ENCODE measurements around the gene NDP. TPM values are rescaled to one million over a fixed set of nuclear protein-coding genes. Genes with fewer than 3 reads are reported as not detected.
A peak's percentile ranks its signal among the peaks of the same experiment; 100 is the strongest.
"Not testable (repeated sequence)": the region's sequence is repeated elsewhere in the genome, so short reads cannot be mapped to it uniquely, and the experiment has no call there.

NDP gene
- total RNA-seq, 1 donor from 2014 or later: not detected

DNA sequence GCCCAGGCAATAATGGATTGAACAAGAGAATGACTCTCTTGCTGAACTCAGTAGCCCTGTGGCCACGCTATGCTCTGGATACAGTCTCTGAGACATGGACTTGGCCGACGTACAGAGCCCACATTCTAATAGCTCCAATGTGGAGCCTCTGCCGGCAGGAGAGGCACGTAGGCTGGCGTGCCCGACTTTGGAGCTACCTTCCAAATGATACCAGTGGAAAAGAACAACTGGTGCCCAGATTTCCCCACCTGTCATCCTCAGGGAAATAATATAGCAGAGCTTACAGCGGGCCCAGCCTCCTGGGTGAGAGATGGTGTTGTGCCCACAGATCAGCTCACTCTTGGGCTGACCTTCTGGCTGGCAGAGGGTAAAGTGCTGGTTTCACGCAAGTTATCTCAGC is 10.6 kb downstream of the NDP start:
- Mint-ChIP-seq H3K9me3 (no peaks in the 10 kb centered on the region), H3K4me1 (peaks cover 5% of the 10 kb centered on the region), H3K36me3 (ENCODE audit: low read depth) (no peaks in the 10 kb centered on the region), H3K27me3 (peaks cover 4% of the 10 kb centered on the region), H3K4me3 (no peak overlapping the region), H3K27ac (no peak overlapping the region)
- DNase-seq: no peak
- intact Hi-C loops (cut with micrococcal nuclease): no loop called here

- H3K27me3 Mint-ChIP-seq: peaks cover 4% of the 10 kb centered on the region
- no peaks in the 10 kb centered on the region for H3K36me3 Mint-ChIP-seq (ENCODE audit: low read depth)
- peaks cover 5% of the 10 kb centered on the region for H3K4me1 Mint-ChIP-seq
- intact Hi-C loops (cut with micrococcal nuclease): no loop called here
- H3K27ac Mint-ChIP-seq: no peak overlapping the region
- no peaks in the 10 kb centered on the region for H3K9me3 Mint-ChIP-seq
- DNase-seq: no peak
- no peak overlapping the region for H3K4me3 Mint-ChIP-seq
Measured at GRCh38 chrX:43961699-43962098, 11.5 kb downstream of the NDP start.

DNA sequence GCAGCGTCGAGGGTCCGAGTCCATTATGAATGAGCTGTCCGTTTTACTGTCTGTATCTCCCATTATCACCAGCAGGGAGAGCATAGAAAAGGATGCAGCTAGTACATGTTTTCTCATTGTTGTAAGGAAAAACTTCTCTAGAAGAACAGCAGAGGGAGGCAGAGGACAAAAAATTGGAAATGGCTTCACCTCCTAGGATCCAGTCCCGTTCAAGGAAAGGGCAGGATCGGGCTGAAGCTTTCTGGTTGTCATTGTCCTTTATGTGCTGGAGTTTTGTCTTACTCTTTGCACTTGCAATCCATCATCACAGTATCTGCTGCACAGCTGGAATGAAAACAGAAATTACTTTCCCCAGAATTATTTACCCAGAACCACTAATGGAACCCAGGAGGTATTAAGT is 14.7 kb downstream of the NDP start:
- Mint-ChIP-seq H3K4me3 (no peak overlapping the region), H3K36me3 (ENCODE audit: low read depth) (no peaks in the 10 kb centered on the region), H3K27ac (peak overlapping the region; percentile 20), H3K4me1 (peaks cover 5% of the 10 kb centered on the region), H3K27me3 (peaks cover 4% of the 10 kb centered on the region), H3K9me3 (no peaks in the 10 kb centered on the region)
- DNase-seq: peak; percentile 71
- intact Hi-C loops (cut with micrococcal nuclease): loop anchor here (1.0 to 5.0 kb wide), 2 partner anchors 286 to 914 kb away; partner anchors contain the start of gene KDM6A

DNA sequence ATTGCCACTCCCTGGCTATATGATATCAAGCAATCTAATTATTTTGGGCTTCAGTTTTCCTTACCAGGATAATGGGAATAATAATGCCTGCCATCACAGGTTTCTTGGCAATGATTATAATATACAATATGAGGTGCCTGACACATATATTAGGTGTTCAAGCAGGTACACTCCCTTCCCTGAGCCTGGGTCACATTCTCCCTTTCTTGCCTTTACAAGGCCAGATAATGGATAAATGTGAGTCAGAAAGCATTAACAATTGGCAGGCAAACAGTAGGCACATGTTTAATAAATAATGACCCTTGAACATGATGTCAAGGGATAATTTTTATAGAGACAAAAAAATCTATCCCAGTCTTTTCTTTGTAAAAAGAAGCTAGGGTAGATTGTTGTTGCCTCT is 17.2 kb downstream of the NDP start:
- DNase-seq: no peak
- Mint-ChIP-seq H3K36me3 (ENCODE audit: low read depth) (no peaks in the 10 kb centered on the region), H3K9me3 (no peaks in the 10 kb centered on the region), H3K4me1 (peaks cover 5% of the 10 kb centered on the region), H3K27ac (no peak overlapping the region), H3K4me3 (no peak overlapping the region), H3K27me3 (peaks cover 4% of the 10 kb centered on the region)
- intact Hi-C loops (cut with micrococcal nuclease): loop anchor here (5.0 kb wide), 1 partner anchor 916 kb away; the partner anchor contains the start of gene KDM6A

GRCh38 chrX:43953218-43953617 is 20.0 kb downstream of the NDP start:
- Mint-ChIP-seq H3K27me3 (no peaks in the 10 kb centered on the region), H3K27ac (no peak overlapping the region), H3K9me3 (no peaks in the 10 kb centered on the region), H3K4me3 (no peak overlapping the region), H3K36me3 (ENCODE audit: low read depth) (no peaks in the 10 kb centered on the region), H3K4me1 (peaks cover 2% of the 10 kb centered on the region)
- intact Hi-C loops (cut with micrococcal nuclease): no loop called here
- no peak for DNase-seq

DNA sequence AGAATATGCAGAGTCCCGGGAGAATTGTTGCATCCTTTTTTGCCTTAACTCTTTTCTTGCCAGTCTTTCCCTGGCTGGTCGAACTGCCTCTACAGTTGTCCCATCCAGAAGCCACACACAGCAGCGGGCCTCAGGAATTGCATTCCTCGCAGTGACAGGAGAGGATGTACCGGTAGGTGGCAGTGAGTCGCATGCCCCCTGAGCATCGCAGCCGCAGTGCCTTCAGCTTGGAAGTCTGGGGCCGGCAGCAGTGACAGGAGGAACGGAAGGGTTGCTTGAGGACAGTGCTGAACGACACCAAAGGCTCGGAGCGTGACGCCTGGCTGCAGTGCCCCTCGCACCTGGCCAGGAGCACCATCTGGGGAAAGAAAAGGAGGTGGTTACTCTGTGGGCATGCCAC is 23.5 kb downstream of the NDP start:
- DNase-seq: peak; percentile 62
- Mint-ChIP-seq H3K4me3 (no peak overlapping the region), H3K4me1 (peaks cover 2% of the 10 kb centered on the region), H3K27ac (no peak overlapping the region), H3K36me3 (ENCODE audit: low read depth) (no peaks in the 10 kb centered on the region), H3K9me3 (no peaks in the 10 kb centered on the region), H3K27me3 (no peaks in the 10 kb centered on the region)
- intact Hi-C loops (cut with micrococcal nuclease): no loop called here

DNA sequence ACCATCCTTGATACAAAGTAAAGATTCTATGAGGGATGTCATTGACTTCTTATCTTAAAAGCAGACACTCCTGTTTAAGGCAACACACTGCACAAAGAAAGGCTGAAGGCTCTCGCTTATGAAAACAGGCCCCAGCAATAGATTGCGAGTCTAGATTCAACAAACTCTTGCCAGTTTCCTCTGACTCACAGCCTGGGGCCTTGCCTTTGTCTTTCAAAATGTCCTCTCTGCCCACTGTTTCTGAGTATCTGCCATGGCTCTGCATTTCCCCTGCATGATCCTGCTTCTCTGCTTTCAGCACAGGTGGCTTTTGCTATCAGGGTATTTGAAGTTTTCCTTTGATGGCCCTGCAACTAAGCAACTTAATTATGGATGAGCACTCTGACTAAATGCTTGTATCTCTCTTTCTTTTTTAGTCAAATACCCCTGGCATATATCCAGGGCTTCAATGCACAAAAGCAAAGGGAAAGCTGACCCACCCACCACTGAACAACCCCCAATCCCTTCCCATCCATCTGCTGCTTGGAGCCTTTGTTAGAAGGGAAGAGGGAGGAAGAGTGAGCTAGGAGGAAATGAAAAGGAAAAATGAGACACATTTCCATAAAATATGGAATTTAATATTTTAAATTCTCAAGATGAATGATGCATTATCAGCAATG is 32.2 kb downstream of the NDP start:
- Mint-ChIP-seq H3K4me3 (no peak overlapping the region), H3K9me3 (no peaks in the 10 kb centered on the region), H3K36me3 (ENCODE audit: low read depth) (no peaks in the 10 kb centered on the region), H3K27me3 (peaks cover 1% of the 10 kb centered on the region), H3K27ac (no peak overlapping the region), H3K4me1 (no peaks in the 10 kb centered on the region)
- no peak for DNase-seq
- intact Hi-C loops (cut with micrococcal nuclease): no loop called here

DNA sequence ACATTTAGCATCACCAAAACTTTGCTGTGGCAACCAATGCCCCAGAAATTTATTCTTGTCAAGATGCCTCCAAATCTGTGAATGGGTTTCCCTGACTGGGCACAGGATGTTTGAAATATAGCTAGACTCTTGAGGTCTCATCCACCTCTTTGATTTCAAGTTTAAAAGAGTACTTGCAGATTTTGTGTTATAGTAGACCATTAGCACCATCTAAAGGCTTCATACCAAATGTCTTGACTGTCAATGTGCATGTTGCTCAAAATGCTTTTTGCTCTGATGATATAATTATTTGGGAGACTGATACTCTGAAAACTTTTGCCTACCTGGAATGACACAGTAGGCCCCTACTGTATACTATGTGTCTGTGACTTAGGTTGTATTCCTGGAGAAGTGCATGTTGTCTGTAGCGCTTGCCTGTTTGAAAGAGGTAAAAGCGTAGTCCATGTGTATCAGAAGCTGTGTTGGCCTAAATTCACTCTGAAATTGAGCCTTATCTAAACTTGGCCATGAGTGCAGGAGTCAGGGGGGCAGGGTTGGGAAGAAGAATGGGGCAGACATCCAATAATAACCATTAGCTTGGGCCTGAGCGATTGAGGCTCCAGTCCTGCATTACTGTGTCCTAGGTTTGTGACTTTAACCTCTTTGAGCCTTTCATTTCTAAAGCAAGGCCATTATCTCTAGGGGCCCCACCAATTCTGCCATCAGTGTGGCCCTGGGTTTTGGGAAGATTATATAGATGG is 33.8 kb downstream of the NDP start:
- H3K4me1 Mint-ChIP-seq: no peaks in the 10 kb centered on the region
- peaks cover 1% of the 10 kb centered on the region for H3K27me3 Mint-ChIP-seq
- no peak for DNase-seq
- H3K36me3 Mint-ChIP-seq (ENCODE audit: low read depth): no peaks in the 10 kb centered on the region
- no peak overlapping the region for H3K4me3 Mint-ChIP-seq
- intact Hi-C loops (cut with micrococcal nuclease): no loop called here
- H3K27ac Mint-ChIP-seq: no peak overlapping the region
- H3K9me3 Mint-ChIP-seq: no peaks in the 10 kb centered on the region

DNA sequence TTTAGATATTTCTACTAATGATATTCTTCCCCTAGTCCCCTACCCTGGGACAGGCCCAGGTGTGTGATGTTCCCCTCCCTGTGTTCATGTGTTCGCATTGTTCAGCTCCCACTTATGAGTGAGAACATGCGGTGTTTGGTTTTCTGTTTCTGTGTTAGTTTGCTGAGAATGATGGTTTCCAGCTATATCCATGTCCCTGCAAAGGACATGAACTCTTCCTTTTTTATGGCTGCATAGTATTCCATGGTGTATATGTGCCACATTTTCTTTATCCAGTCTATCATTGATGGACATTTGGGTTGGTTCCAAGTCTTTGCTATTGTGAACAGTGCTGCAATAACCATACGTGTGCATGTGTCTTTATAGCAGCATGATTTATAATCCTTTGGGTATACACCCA is 51.2 kb downstream of the NDP start:
- H3K27me3 Mint-ChIP-seq; H3K4me1 Mint-ChIP-seq; H3K36me3 Mint-ChIP-seq (ENCODE audit: low read depth); H3K4me3 Mint-ChIP-seq; H3K9me3 Mint-ChIP-seq; H3K27ac Mint-ChIP-seq; DNase-seq; intact Hi-C loops (cut with micrococcal nuclease): not testable (repeated sequence)

DNA sequence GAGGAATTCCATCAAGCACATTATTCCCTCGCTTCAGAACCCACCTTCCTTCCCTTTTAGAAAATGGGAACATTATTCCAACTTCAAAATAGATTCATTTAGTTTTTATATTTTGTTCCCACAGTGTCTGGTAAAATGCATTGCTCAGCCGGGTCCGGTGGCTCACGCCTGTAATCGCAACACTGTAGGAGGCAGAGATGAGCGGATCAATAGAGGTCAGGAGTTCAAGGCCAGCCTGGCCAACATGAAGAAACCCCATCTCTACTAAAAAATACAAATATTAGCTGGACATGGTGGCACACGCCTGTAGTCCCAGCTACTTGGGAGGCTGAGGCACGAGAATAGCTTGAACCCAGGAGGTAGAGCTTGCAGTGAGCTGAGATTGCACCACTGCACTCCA is 62.4 kb downstream of the NDP start:
- H3K27ac Mint-ChIP-seq; H3K4me3 Mint-ChIP-seq; H3K4me1 Mint-ChIP-seq; DNase-seq; H3K36me3 Mint-ChIP-seq (ENCODE audit: low read depth); intact Hi-C loops (cut with micrococcal nuclease); H3K27me3 Mint-ChIP-seq; H3K9me3 Mint-ChIP-seq: not testable (repeated sequence)

DNA sequence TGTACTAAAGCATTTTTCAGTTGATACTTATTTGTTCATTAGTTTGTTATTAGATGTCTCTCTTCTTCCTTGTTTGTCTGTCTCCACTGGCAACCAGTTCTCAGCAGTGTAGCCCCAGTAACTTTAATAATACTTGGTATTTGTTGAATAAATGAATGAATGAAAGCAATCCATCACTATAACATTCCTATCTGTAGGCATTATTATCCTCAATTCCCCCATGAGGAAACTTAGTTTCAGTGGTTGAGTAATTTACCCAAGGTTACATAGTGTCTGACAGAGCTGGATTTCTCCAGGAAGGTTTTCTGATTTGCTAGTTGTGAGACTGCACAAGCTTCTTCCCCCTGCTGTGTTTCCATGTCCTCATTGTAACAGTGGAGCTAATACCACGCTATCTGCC is 63.2 kb downstream of the NDP start:
- Mint-ChIP-seq H3K36me3 (ENCODE audit: low read depth) (no peaks in the 10 kb centered on the region), H3K27me3 (peaks cover 2% of the 10 kb centered on the region), H3K27ac (no peak overlapping the region), H3K4me1 (no peaks in the 10 kb centered on the region), H3K9me3 (no peaks in the 10 kb centered on the region), H3K4me3 (no peak overlapping the region)
- DNase-seq: no peak
- intact Hi-C loops (cut with micrococcal nuclease): no loop called here

- intact Hi-C loops (cut with micrococcal nuclease): no loop called here
- Mint-ChIP-seq H3K36me3 (ENCODE audit: low read depth) (no peaks in the 10 kb centered on the region), H3K4me3 (no peak overlapping the region), H3K4me1 (no peaks in the 10 kb centered on the region), H3K27me3 (peaks cover 2% of the 10 kb centered on the region), H3K9me3 (no peaks in the 10 kb centered on the region), H3K27ac (no peak overlapping the region)
- no peak for DNase-seq
Measured at GRCh38 chrX:43909141-43909540, 64.0 kb downstream of the NDP start.

DNA sequence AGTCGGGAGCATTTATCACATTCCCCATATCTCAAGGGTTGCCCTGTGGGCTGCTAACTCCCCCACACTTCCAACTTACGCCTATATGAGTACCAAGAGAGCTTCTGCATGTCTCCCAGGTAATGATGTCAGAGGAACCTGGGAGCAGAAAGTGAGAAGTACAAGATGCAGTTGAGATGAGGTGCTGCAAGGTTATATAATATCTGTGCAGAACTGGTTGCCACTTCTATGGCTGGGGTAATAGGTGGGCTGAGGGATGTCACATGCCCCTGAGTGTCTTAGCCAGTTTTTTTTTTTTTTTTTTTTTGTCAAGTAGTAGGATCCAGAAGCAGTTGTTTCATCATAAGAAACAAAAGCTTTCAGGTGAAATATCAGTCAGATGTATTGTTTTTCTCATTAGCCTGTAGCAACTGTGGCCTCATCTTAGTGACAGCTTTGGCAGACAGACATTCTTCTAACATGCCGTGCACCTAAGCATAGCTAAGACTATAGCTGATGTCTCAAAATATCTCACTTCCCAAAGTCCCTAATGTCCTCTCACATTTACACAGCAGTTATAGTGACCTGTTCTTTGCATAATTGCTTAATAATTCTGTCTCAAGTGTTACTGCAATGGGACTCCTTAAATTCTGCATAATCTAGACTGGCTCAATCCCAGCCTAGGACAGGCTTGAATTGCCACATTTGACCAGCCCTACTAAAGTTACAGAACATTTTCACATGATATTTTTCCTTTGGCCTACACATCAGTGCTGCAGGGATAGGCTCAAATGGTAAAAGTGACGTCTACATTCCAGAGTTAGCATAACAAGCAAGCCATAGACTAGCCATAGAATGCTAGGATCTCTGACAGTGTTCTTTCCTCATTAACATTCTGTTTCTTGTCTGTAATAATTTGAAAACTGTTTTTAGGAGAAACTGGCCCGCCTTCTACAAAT is 73.0 kb downstream of the NDP start:
- no peak overlapping the region for H3K4me3 Mint-ChIP-seq
- no peaks in the 10 kb centered on the region for H3K4me1 Mint-ChIP-seq
- intact Hi-C loops (cut with micrococcal nuclease): no loop called here
- H3K27ac Mint-ChIP-seq: no peak overlapping the region
- no peak for DNase-seq
- no peaks in the 10 kb centered on the region for H3K27me3 Mint-ChIP-seq
- no peaks in the 10 kb centered on the region for H3K36me3 Mint-ChIP-seq (ENCODE audit: low read depth)
- H3K9me3 Mint-ChIP-seq: no peaks in the 10 kb centered on the region
